GM21737 (cell line): ENCODE data around the gene BYSL.
A peak's percentile ranks its signal among the peaks of the same experiment; 100 is the strongest.

Source experiments
- ATAC-seq: cut with Tn5 transposase; IDR thresholded peaks from one replicate; pipeline ENCODE4 v1.9.1; 2021; ENCODE audit warnings: mild to moderate bottlenecking, moderate library complexity; ENCODE audit not compliant: unreplicated experiment

BYSL gene

GRCh38 chr6:41920921-41921711 lies at the start of gene BYSL, which contains the start of gene MED20:
TSS of gene BYSL (plus strand) at chr6:41921499. CDS start at chr6:41921563, 64 bp downstream.
TSS of gene MED20 (minus strand) at chr6:41921139. CDS start at chr6:41921018, 121 bp downstream.
- peak; percentile 84 for ATAC-seq

- ATAC-seq = no peak
Measured at GRCh38 chr6:41871691-41872090, 49.6 kb upstream of the BYSL start.

GRCh38 chr6:41872147-41872546 lies 49.2 kb upstream of the BYSL start:
- no peak for ATAC-seq

- no peak for ATAC-seq
Measured at GRCh38 chr6:41874741-41875140, 46.6 kb upstream of the BYSL start.

GRCh38 chr6:41877051-41877680 lies 44.1 kb upstream of the BYSL start:
- no peak for ATAC-seq

GRCh38 chr6:41878246-41878645 lies 43.1 kb upstream of the BYSL start:
- ATAC-seq = no peak

- no peak for ATAC-seq
Measured at GRCh38 chr6:41878961-41879405, 42.3 kb upstream of the BYSL start.

- no peak for ATAC-seq
Measured at GRCh38 chr6:41881506-41881905, 39.8 kb upstream of the BYSL start.

- no peak for ATAC-seq
Measured at GRCh38 chr6:41884957-41885356, 36.3 kb upstream of the BYSL start.

- ATAC-seq = no peak
Measured at GRCh38 chr6:41885930-41886329, 35.4 kb upstream of the BYSL start.

GRCh38 chr6:41887331-41887751 lies 34.0 kb upstream of the BYSL start:
- no peak for ATAC-seq

GRCh38 chr6:41892921-41893564 lies 28.3 kb upstream of the BYSL start:
- ATAC-seq = no peak

- ATAC-seq = peak; percentile 14
Measured at GRCh38 chr6:41894366-41895299, 26.7 kb upstream of the BYSL start.

- ATAC-seq = peak; percentile 81
Measured at GRCh38 chr6:41895300-41896233, 25.7 kb upstream of the BYSL start, which contains the start of gene USP49. TSS of gene USP49 (minus strand) at chr6:41895375. CDS start at chr6:41806983, 88,392 bp downstream.

- ATAC-seq = no peak
Measured at GRCh38 chr6:41896281-41896680, 25.0 kb upstream of the BYSL start.

- no peak for ATAC-seq
Measured at GRCh38 chr6:41900861-41901260, 20.4 kb upstream of the BYSL start.

GRCh38 chr6:41901882-41902519 lies 19.3 kb upstream of the BYSL start:
- no peak for ATAC-seq

- ATAC-seq = no peak
Measured at GRCh38 chr6:41909727-41910126, 11.6 kb upstream of the BYSL start.

- ATAC-seq = no peak
Measured at GRCh38 chr6:41914343-41914742, 7.0 kb upstream of the BYSL start.
